Lower leg skin (tissue), 4 donors: ENCODE results near the gene LY6G6C. TPM values are rescaled to one million over a fixed set of nuclear protein-coding genes. Genes with fewer than 3 reads are reported as not detected.
A peak's percentile ranks its signal among the peaks of the same experiment; 100 is the strongest.

ENCODE experiments used
- DNase-seq, 2 donors: peaks; one replicate each; pipeline ENCODE4 v3.0.0-alpha.2; 2019; ENCODE audit warnings: low spot score in 2 of 2
- H3K4me3 ChIP-seq: fragments of 200-600 bp; sonication (generic); 2 replicates; pipeline ENCODE4 v1.5.1; 2017; ENCODE audit warnings: mild to moderate bottlenecking, low read depth; ENCODE audit not compliant: poor library complexity, severe bottlenecking
- CTCF ChIP-seq, 3 donors: fragments of 450-650 bp; IDR thresholded peaks; one replicate each; pipeline ENCODE4 v1.5.1; 2016; ENCODE audit warnings: antibody characterized with exemption in 3 of 3, mild to moderate bottlenecking in 3 of 3, moderate library complexity in 2 of 3
- POLR2A ChIP-seq, 2 donors: fragments of 450-650 bp; IDR thresholded peaks; one replicate each; pipeline ENCODE4 v1.6.1; 2016 to 2017; ENCODE audit warnings: antibody characterized with exemption in 2 of 2, mild to moderate bottlenecking in 1 of 2, moderate library complexity in 1 of 2
- WGBS, 2 donors: methylation state at CpG; one replicate each; pipeline ENCODE4 v1.1.5; 2018; 5-methylcytosine and 5-hydroxymethylcytosine counted together
- intact Hi-C: fragments of 100-400 bp; cut with DNase I; formaldehyde crosslinking; loops from one replicate; pipeline ENCODE4 v1.15.0; 2023; ENCODE audit warnings: low total_unique reads
- total RNA-seq, 4 donors: library from RNA; depleted of rRNA; stranded (reverse); fragments of >200 nt; gene quantifications; one replicate each; pipeline ENCODE4 v1.1.0, GENCODE V29; 2016

Gene LY6G6C
- total RNA-seq, 4 donors from 2014 or later, result 189 to 513 (median 237) TPM

- 80 to 88% methylated on average over 5 of the region's 5 CpGs for WGBS, 2 donors
- TF ChIP-seq CTCF (IDR thresholded peaks at IDR 0.05) (no peak), POLR2A (IDR thresholded peaks at IDR 0.05) (no peak)
- DNase-seq, result no peak
- no peak overlapping the region for H3K4me3 ChIP-seq
- intact Hi-C loops, result loop anchor here (5.0 kb wide), 1 partner anchor 81 kb away; no protein-coding TSS in a partner anchor
Measured at GRCh38 chr6:31686483-31686882, 35.1 kb downstream of the LY6G6C start.

- DNase-seq, result no peak
- intact Hi-C loops, result no loop called here
Measured at GRCh38 chr6:31683591-31683990, 38.0 kb downstream of the LY6G6C start.

GRCh38 chr6:31681135-31681671 lies 40.3 kb downstream of the LY6G6C start:
- WGBS, 2 donors, result 0 to 2% methylated on average over 22 to 29 of the region's 40 CpGs
- intact Hi-C loops, result no loop called here
- no peak for DNase-seq
- H3K4me3 ChIP-seq, result peak overlapping the region; percentile 19
- TF ChIP-seq CTCF (IDR thresholded peaks at IDR 0.05) (no peak), POLR2A (IDR thresholded peaks at IDR 0.05) (no peak)

More at GRCh38 chr6:31683591-31683990, 38.0 kb downstream of the LY6G6C start:
- no peak for TF ChIP-seq CTCF (IDR thresholded peaks at IDR 0.05)
- no peak for TF ChIP-seq POLR2A (IDR thresholded peaks at IDR 0.05)
- H3K4me3 ChIP-seq, result no peak overlapping the region
- WGBS, 2 donors, result 75 to 84% methylated on average over 13 of the region's 13 CpGs

- no peak for TF ChIP-seq POLR2A (IDR thresholded peaks at IDR 0.05)
- TF ChIP-seq CTCF (IDR thresholded peaks at IDR 0.05), result peak in 1 of 3 donors; percentile 60
- peak; percentile 86 to 95 for DNase-seq
- 13 to 14% methylated on average over 17 of the region's 17 CpGs for WGBS, 2 donors
- H3K4me3 ChIP-seq, result peak within 1 kb of the TSS; percentile 19
- intact Hi-C loops, result no loop called here
Measured at GRCh38 chr6:31680226-31681134, 41.1 kb downstream of the LY6G6C start, which contains the start of gene LY6G5C. LY6G5C (minus strand) TSS chr6:31681067; CDS start chr6:31680373, 694 bp downstream.

- 68 to 83% methylated on average over 8 of the region's 8 CpGs for WGBS, 2 donors
- no peak for DNase-seq
- H3K4me3 ChIP-seq, result no peak overlapping the region
- TF ChIP-seq POLR2A (IDR thresholded peaks at IDR 0.05) (no peak), CTCF (IDR thresholded peaks at IDR 0.05) (no peak)
- intact Hi-C loops, result no loop called here
Measured at GRCh38 chr6:31677955-31678354, 43.6 kb downstream of the LY6G6C start.
